ENCODE results near the gene SPATA31C1.

The SPATA31C1 gene

GRCh38 chr9:87950296-87950695 is 32.5 kb downstream of the SPATA31C1 start:
- TF ChIP-seq CTCF (conservative IDR thresholded peaks at IDR 0.05; ENCODE audit: low read depth, low read length): no peak
- no peak overlapping the region for H3K4me3 ChIP-seq (ENCODE audit: low read length)
- no peak for DNase-seq (ENCODE audit: low read depth)

GRCh38 chr9:87950765-87951488 is 33.2 kb downstream of the SPATA31C1 start:
- H3K4me3 ChIP-seq (ENCODE audit: low read length): no peak overlapping the region
- no peak for DNase-seq (ENCODE audit: low read depth)
- peak; percentile 55 for TF ChIP-seq CTCF (conservative IDR thresholded peaks at IDR 0.05; ENCODE audit: low read depth, low read length)

DNA sequence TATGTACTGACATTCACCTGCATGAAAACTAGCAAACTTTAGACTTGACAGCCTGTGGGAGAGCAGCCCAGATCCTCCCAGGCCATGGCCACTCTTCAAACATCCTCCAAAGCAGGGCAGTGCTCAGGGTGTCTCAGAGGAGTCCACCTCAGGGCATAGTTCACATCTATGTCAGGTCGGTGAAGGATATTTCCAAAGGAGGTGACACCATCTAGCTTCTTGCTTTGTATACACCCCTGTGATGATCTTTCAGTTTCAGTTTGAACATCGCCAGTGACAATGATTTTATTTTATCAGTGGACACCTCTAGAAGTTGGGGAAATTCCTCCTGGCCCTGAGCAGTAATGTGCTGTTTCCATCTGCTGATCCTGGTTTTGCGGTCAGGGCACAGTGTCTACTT is 36.5 kb downstream of the SPATA31C1 start:
- TF ChIP-seq CTCF (conservative IDR thresholded peaks at IDR 0.05; ENCODE audit: low read depth, low read length): no peak
- H3K4me3 ChIP-seq (ENCODE audit: low read length): no peak overlapping the region
- DNase-seq (ENCODE audit: low read depth): no peak

- H3K4me3 ChIP-seq (ENCODE audit: low read length): no peak overlapping the region
- TF ChIP-seq CTCF (conservative IDR thresholded peaks at IDR 0.05; ENCODE audit: low read depth, low read length): no peak
- no peak for DNase-seq (ENCODE audit: low read depth)
Observed at GRCh38 chr9:87957839-87958238, 40.1 kb downstream of the SPATA31C1 start.

GRCh38 chr9:87958591-87958990 is 40.8 kb downstream of the SPATA31C1 start:
- DNase-seq (ENCODE audit: low read depth): no peak

GRCh38 chr9:87959916-87960581 is 42.3 kb downstream of the SPATA31C1 start:
- peak; percentile 39 for DNase-seq (ENCODE audit: low read depth)
- no peak overlapping the region for H3K4me3 ChIP-seq (ENCODE audit: low read length)
- TF ChIP-seq CTCF (conservative IDR thresholded peaks at IDR 0.05; ENCODE audit: low read depth, low read length): no peak

More at GRCh38 chr9:87958591-87958990, 40.8 kb downstream of the SPATA31C1 start:
- TF ChIP-seq CTCF (conservative IDR thresholded peaks at IDR 0.05; ENCODE audit: low read depth, low read length): no peak
- no peak overlapping the region for H3K4me3 ChIP-seq (ENCODE audit: low read length)

DNA sequence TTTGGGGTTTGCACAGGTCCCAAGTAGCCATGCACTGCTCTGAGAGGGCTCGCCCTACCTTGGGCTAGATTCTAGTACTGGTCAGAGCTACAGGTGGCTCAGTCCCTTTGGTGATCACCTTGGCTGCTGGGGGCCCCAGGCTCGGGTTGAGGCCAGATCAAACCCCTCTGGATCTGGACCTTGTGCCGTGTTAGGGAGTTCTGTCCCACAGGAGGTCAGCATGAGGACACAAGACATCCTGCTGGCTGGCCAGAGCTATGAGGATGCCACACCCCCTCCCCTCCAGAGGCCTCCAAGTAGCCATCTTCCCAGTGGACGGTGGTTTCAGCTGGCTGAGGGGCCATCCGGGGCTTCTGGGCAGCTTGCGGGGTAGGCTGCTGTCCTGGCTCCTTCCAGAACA is 46.0 kb downstream of the SPATA31C1 start:
- TF ChIP-seq CTCF (conservative IDR thresholded peaks at IDR 0.05; ENCODE audit: low read depth, low read length): no peak
- no peak for DNase-seq (ENCODE audit: low read depth)
- H3K4me3 ChIP-seq (ENCODE audit: low read length): no peak overlapping the region
